ENCODE measurements around the gene ACP1.

GRCh38 chr2:263774-264492 is 814 bp upstream of the ACP1 start, which contains the start of gene SH3YL1:
- no peak for TF ChIP-seq CTCF (IDR thresholded peaks at IDR 0.05)
- TF ChIP-seq ZFX (IDR thresholded peaks at IDR 0.05; ENCODE audit: borderline replicate concordance), result no peak

Data from 22Rv1 (cell line).